CD14-positive monocyte (primary cell): Measurements from ENCODE around the gene UAP1. TPM values are rescaled to one million over a fixed set of nuclear protein-coding genes. Genes with fewer than 3 reads are reported as not detected.

Experiments
- DNase-seq, 3 donors: peaks; one replicate each; pipeline ENCODE4 v3.0.0-alpha.2; 2011 to 2022
- H2AFZ ChIP-seq: 2 replicates; pipeline ENCODE4 v1.6.0; 2012; ENCODE audit warnings: mild to moderate bottlenecking, low read depth, low read length, inconsistent platforms; ENCODE audit not compliant: insufficient read depth, poor library complexity, severe bottlenecking
- H3K27ac ChIP-seq, 2 donors: 1 replicate in 1 of 2; 2 replicates in 1 of 2; pipeline ENCODE4 v1.5.1; 2012 to 2013; ENCODE audit warnings: low read length in 2 of 2, control low read depth in 1 of 2, inconsistent platforms in 1 of 2, low read depth in 1 of 2, mild to moderate bottlenecking in 1 of 2
- H3K27me3 ChIP-seq, 2 donors: one replicate each; pipeline versions ENCODE4 v1.6.0 to v1.6.1; 2011 to 2013; ENCODE audit warnings: low read length in 2 of 2; ENCODE audit not compliant: control insufficient read depth in 2 of 2, insufficient read depth in 2 of 2
- H3K36me3 ChIP-seq, 2 donors: replicated peaks in 1 of 2; 1 replicate in 1 of 2; 2 replicates in 1 of 2; pipeline versions ENCODE4 v1.5.1 to v1.6.1; 2012 to 2013; ENCODE audit warnings: low read length in 2 of 2, control low read depth in 1 of 2, inconsistent platforms in 1 of 2, mild to moderate bottlenecking in 1 of 2; ENCODE audit not compliant: insufficient read depth in 2 of 2, control insufficient read depth in 1 of 2
- H3K4me1 ChIP-seq, 2 donors: 1 replicate in 1 of 2; 2 replicates in 1 of 2; pipeline versions ENCODE4 v1.5.1 to v1.6.1; 2012 to 2013; ENCODE audit warnings: low read length in 2 of 2, control low read depth in 1 of 2, inconsistent platforms in 1 of 2, mild to moderate bottlenecking in 1 of 2, moderate library complexity in 1 of 2; ENCODE audit not compliant: insufficient read depth in 2 of 2, control insufficient read depth in 1 of 2
- H3K4me2 ChIP-seq: replicated peaks from 2 replicates; pipeline ENCODE3; 2012; ENCODE audit warnings: low read length, moderate library complexity, mild to moderate bottlenecking; ENCODE audit not compliant: poor library complexity, severe bottlenecking; ENCODE audit errors: extremely low read depth
- H3K4me3 ChIP-seq, 3 experiments: fragments of 200-600 bp in 1 of 3; sonication (generic) in 1 of 3; replicated peaks in 1 of 3; 1 replicate in 2 of 3; 2 replicates in 1 of 3; pipeline ENCODE4 v1.5.1; 2011 to 2013; ENCODE audit warnings: low read length in 3 of 3, mild to moderate bottlenecking in 3 of 3, control low read depth in 2 of 3, low read depth in 2 of 3, inconsistent platforms in 1 of 3, moderate library complexity in 1 of 3
- H3K79me2 ChIP-seq: 2 replicates; pipeline ENCODE4 v1.6.0; 2012; ENCODE audit warnings: mild to moderate bottlenecking, control low read depth, inconsistent platforms, low read length, moderate library complexity; ENCODE audit not compliant: insufficient read depth
- H3K9ac ChIP-seq: 2 replicates; pipeline ENCODE4 v1.6.0; 2017; ENCODE audit warnings: low read length, mild to moderate bottlenecking; ENCODE audit not compliant: insufficient read depth, poor library complexity, severe bottlenecking
- H3K9me3 ChIP-seq, 2 donors: replicated peaks in 1 of 2; 1 replicate in 1 of 2; 2 replicates in 1 of 2; pipeline versions ENCODE4 v1.5.1 to v1.6.1; 2012 to 2013; ENCODE audit warnings: low read length in 2 of 2, control low read depth in 1 of 2; ENCODE audit not compliant: control insufficient read depth in 1 of 2, insufficient read depth in 1 of 2
- H4K20me1 ChIP-seq: 2 replicates; pipeline ENCODE4 v1.6.0; 2012; ENCODE audit warnings: mild to moderate bottlenecking, low read length, control low read depth, moderate library complexity; ENCODE audit not compliant: insufficient read depth
- H3K27ac Mint-ChIP-seq, 7 donors: one replicate each; pipeline ENCODE4 v1.8.0; 2020; ENCODE audit warnings: mild to moderate bottlenecking in 7 of 7, mixed read lengths in 7 of 7, moderate library complexity in 6 of 7, inconsistent platforms in 2 of 7
- H3K27me3 Mint-ChIP-seq, 3 donors: one replicate each; pipeline ENCODE4 v1.8.0; 2021 to 2022; ENCODE audit warnings: low read depth in 3 of 3, mild to moderate bottlenecking in 3 of 3, mixed read lengths in 3 of 3, moderate library complexity in 3 of 3, inconsistent platforms in 1 of 3
- H3K36me3 Mint-ChIP-seq, 2 donors: one replicate each; pipeline ENCODE4 v1.8.0; 2020; ENCODE audit warnings: mixed read lengths in 2 of 2, inconsistent platforms in 1 of 2, mild to moderate bottlenecking in 1 of 2
- H3K4me1 Mint-ChIP-seq: one replicate; pipeline ENCODE4 v1.8.0; 2020; ENCODE audit warnings: mild to moderate bottlenecking, mixed read lengths
- H3K4me3 Mint-ChIP-seq, 2 donors: one replicate each; pipeline ENCODE4 v1.8.0; 2020; ENCODE audit warnings: mild to moderate bottlenecking in 2 of 2, mixed read lengths in 2 of 2, moderate library complexity in 1 of 2
- H3K9me3 Mint-ChIP-seq, 7 donors: one replicate each; pipeline ENCODE4 v1.8.0; 2020 to 2022; ENCODE audit warnings: mixed read lengths in 7 of 7, mild to moderate bottlenecking in 6 of 7, moderate library complexity in 6 of 7, inconsistent platforms in 2 of 7
- CTCF ChIP-seq: fragments of 200-600 bp; IDR thresholded peaks from one replicate; pipeline ENCODE4 v1.8.0; 2022; ENCODE audit warnings: antibody characterized with exemption, mild to moderate bottlenecking
- WGBS: methylation state at CpG from one replicate; pipeline ENCODE4 v1.1.5; 2013; ENCODE audit warnings: missing lambda C conversion rate; ENCODE audit not compliant: insufficient coverage; 5-methylcytosine and 5-hydroxymethylcytosine counted together
- intact Hi-C, 2 donors: fragments of 100-400 bp; cut with micrococcal nuclease; formaldehyde crosslinking; loops; one replicate each; pipeline versions ENCODE4 v1.15.0 to v1.15.1; 2023
- polyA plus RNA-seq, 3 donors: library from polyadenylated mRNA; depleted of rRNA in 1 of 3; unstranded in 2 of 3; stranded (reverse) in 1 of 3; fragments of 300-500 nt in 2 of 3; fragments of >200 nt in 1 of 3; fragmentation: Illumina TruSeq in 2 of 3; gene quantifications; 1 replicate in 2 of 3; 2 replicates in 1 of 3; pipeline ENCODE4 v1.2.3, GENCODE V29; 2012 to 2021

Gene UAP1
- polyA plus RNA-seq, 3 donors: 2.8 to 7.2 (median 5.9) TPM

- Histone ChIP-seq H3K4me2 (no peak overlapping the region), H3K27ac (peak overlapping the region in 1 of 2 donors; percentile 46), H2AFZ (no peak overlapping the region), H3K9me3 (no peaks in the 10 kb centered on the region), H4K20me1 (peaks cover 11% of the 10 kb centered on the region), H3K36me3 (peaks cover 25 to 42% of the 10 kb centered on the region in 2 donors), H3K4me3 (no peak overlapping the region), H3K4me1 (peaks cover 4 to 15% of the 10 kb centered on the region in 2 donors), H3K27me3 (no peaks in the 10 kb centered on the region), H3K79me2 (no peaks in the 10 kb centered on the region), H3K9ac (no peak overlapping the region)
- Mint-ChIP-seq H3K36me3 (peaks cover 27 to 36% of the 10 kb centered on the region in 2 donors), H3K4me1 (peaks cover 13% of the 10 kb centered on the region), H3K27me3 (no peaks in the 10 kb centered on the region), H3K9me3 (no peaks in the 10 kb centered on the region), H3K4me3 (no peak overlapping the region), H3K27ac (peak overlapping the region in 5 of 7 donors; percentile 16 to 68 (median 53))
- peak; percentile 11 to 57 (median 55) for DNase-seq
- intact Hi-C loops: no loop called here
- no peak for TF ChIP-seq CTCF
- WGBS: no CpG with 5 or more reads among the region's 7 CpGs
Observed at GRCh38 chr1:162530307-162530987, 31.1 kb upstream of the UAP1 start.

GRCh38 chr1:162530988-162531319 lies 30.6 kb upstream of the UAP1 start:
- no peak for DNase-seq
- Histone ChIP-seq H3K9ac (no peak overlapping the region), H3K79me2 (no peaks in the 10 kb centered on the region), H3K4me2 (no peak overlapping the region), H3K27me3 (no peaks in the 10 kb centered on the region), H3K27ac (peak overlapping the region in 1 of 2 donors; percentile 46), H3K4me3 (no peak overlapping the region), H3K9me3 (no peaks in the 10 kb centered on the region), H2AFZ (no peak overlapping the region), H3K4me1 (peaks cover 4 to 15% of the 10 kb centered on the region in 2 donors), H4K20me1 (peaks cover 9% of the 10 kb centered on the region), H3K36me3 (peaks cover 20 to 37% of the 10 kb centered on the region in 2 donors)
- peaks cover 13% of the 10 kb centered on the region for H3K4me1 Mint-ChIP-seq
- H3K9me3 Mint-ChIP-seq: no peaks in the 10 kb centered on the region
- no CpG with 5 or more reads among the region's 1 CpG for WGBS
- no peaks in the 10 kb centered on the region for H3K27me3 Mint-ChIP-seq
- no peak for TF ChIP-seq CTCF
- H3K36me3 Mint-ChIP-seq: peaks cover 22 to 32% of the 10 kb centered on the region in 2 donors
- intact Hi-C loops: no loop called here
- H3K4me3 Mint-ChIP-seq: no peak overlapping the region
- H3K27ac Mint-ChIP-seq: peak overlapping the region in 2 of 7 donors; percentile 16 to 68
